HG03108 (cell line): Measurements from ENCODE around the gene SFTPB.
"Not testable (repeated sequence)": the region's sequence is repeated elsewhere in the genome, so short reads cannot be mapped to it uniquely, and the experiment has no call there.

Experiments used
- ATAC-seq: cut with Tn5 transposase; IDR thresholded peaks from one replicate; pipeline ENCODE4 v1.9.1; 2021; ENCODE audit warnings: moderate library complexity; ENCODE audit not compliant: unreplicated experiment

Gene SFTPB

DNA sequence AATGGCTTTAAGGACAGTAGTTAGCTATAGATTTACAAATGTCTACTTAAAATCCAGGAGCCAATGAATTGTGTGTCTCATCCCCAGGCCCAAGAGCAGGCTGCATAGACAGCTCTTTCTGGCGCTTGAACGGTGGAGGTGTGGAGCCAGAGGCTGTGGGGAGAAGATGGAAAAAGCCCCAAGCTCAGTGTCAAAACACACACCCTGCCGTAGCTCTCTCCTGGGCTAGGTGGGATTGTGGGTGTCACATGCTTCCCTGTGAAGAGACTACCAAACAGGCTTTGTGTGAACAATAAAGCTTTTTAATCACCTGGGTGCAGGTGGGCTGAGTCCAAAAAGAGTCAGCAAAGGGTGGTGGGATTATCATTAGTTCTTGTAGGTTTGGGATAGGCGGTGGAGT lies 10.6 kb downstream of the SFTPB start:
- ATAC-seq = not testable (repeated sequence)

DNA sequence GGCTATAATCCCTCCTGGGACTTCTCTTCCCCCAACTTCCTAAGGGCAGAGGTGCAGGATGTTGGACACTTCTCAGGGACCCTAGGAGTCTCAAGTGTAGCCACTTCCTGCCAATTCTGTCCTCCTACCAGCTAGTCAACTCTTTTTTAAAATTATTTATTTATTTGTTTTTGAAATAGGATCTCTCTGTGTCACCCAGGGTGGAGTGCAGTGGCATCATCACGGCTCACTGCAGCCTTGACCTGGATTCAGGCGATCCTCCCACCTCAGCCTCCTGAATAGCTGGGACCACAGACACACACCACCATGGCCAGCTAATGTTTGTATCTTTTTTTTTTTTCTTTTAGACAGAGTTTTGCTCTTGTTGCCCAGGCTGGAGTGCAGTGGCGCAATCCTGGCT lies 11.5 kb downstream of the SFTPB start:
- no peak for ATAC-seq

DNA sequence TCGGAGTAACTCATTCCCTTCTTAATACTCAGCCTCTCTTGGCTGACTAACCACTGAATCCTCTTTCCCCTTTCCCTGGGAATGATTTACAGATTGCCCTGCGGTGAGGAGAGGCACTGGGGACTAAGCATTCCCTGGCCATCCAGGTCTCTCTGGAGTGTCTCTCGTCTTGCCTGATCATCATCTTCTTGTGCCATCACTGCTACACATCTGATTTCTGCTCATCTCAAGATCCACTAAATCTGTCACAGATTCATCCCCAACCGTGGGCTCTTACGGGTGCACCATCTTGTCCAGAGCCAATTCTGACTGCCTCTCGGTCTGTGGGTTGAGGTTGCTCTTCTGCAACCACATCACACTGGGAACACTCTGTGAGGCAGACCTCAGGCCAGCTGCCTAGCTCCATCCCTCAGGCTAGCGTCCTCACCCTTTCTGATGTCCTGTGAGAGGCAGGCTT lies 12.0 kb downstream of the SFTPB start:
- ATAC-seq = no peak

DNA sequence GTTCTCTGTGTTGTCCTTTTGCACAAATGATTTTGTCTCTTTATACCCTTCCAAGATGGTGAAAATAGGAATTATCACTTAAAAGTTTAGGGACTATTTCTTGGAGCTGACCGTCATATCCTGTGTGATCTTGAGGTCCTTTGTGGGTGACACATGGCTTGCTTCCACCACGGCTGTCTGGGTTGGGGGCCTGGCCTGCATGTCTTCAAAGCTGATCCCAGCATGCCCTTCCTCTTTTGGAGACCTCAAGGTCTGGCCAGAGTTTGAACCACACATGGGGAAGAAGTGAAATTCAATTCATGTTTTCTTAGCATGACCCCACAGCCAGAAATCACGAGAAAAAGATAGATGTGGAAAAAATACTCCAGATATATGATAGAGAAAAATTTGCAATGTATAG lies 14.0 kb downstream of the SFTPB start:
- ATAC-seq = no peak

DNA sequence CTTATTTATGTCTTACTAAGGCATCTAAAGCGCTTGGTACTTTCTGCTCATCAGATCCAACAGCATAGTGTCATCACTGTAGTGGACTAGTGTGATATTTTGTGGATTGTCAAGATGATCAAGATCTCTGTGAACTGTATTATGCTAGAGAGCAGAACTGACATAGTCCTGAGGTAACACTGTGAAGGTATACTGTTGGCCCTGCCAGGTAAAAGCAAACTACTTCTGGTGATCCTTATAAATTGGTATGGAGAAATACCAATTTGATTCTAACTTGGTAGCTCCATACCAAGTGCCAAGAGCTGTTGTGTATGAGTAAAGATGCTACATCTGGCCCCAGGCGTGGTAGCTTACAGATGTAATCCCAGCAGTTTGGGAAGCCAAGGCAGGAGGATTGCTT lies 15.9 kb downstream of the SFTPB start:
- ATAC-seq = no peak

DNA sequence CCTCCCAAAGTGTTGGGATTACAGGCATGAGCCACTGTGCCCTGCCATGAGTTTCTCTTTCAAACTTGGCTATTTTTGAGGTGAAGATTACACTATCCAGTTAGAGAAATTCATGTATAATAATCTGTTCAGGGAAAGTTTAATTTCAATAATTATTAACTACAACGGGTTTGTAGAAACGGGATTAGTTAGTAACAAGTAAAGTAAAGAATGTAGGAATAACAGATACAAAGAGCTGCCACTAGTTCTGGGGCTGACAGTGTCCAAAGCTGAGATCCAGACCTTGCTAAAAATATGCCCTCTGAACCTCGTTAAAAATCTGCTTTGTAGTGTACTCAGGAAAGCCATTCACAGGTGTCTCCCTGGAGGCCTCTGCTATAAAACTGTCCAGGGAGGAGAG lies 16.9 kb downstream of the SFTPB start:
- ATAC-seq = no peak

DNA sequence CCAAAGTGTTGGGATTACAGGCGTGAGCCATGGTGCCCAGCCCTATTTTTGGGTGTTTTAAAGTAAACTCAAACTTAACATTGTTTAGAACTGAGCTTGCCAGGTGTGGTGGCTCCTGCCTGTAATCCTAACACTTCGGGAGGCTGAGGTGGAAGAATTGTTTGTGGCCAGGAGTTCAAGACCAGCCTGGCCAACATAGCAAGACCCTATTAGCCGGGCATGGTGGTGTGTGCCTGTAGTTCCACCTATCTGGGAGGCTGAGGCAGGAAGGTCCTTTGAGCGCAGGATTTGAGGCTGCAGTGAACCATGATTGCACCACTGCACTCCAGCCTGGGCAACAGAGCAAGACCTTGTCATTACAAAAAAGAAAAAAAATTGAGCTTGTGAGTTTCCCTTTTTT lies 17.5 kb downstream of the SFTPB start:
- ATAC-seq = no peak

DNA sequence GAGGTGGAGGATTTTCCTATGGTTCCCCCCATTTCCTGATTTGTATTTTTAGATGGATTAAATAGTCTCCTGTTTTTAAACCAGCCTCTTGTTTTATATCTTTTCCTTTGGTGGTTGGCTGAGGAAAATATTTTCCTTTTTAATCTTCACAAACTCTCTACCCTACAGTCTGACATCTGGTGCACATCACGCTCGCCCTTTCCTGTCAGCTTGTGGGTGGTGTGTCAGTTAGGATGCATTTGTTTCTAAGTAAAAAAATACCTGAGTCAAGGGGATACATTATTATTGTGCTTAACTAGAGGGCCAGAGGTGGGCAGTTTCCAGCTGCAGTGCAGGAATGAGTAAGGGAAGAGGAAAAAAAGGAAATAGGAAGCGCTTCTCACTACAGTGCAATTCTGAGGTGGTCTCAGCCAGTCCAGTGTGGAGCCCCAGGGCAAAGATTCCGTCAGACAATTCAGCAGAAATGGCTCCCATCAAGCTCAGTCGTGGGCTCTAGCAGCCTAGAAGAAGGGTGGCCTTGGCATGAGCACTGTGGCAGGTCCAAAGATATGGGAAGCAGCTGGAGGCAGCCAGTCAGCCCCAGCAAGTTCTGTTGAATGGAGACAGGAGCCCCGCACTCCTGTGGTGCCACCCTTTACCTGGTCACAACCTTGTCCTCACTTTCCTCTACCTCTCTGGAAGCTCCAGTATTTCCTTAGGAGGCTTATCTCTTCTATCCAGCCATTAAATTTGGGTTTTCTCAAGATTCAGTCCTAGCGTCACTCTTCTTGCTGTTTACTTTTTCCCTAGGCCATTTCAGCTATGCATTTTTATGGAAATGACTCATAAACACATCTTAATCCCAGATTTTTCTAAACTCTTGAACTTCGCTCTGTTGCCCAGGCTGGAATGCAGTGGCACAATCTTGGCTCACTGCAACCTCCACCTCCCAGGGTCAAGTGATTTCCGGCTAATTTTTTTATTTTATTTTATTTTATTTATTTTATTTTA lies 18.5 kb downstream of the SFTPB start:
- ATAC-seq = no peak

DNA sequence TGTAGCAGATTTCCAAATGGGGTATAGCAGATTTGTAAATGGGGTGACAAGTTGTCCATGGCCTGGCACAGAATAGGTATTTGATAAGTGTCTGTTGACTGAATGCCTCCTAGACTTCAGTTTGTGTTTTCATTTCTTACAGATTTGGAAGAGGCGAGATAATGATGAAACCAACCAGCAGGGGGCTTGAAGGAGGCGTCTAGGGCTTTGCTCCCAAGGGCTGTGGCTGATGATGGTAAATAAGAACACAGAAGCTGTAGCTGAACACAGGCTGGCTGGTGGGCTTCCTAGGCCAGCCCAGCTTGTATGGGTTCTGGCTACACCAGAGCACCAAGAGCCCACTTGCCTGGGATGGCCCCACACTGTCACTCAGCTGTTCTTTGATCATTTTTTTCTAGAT lies 19.4 kb downstream of the SFTPB start:
- ATAC-seq = no peak

DNA sequence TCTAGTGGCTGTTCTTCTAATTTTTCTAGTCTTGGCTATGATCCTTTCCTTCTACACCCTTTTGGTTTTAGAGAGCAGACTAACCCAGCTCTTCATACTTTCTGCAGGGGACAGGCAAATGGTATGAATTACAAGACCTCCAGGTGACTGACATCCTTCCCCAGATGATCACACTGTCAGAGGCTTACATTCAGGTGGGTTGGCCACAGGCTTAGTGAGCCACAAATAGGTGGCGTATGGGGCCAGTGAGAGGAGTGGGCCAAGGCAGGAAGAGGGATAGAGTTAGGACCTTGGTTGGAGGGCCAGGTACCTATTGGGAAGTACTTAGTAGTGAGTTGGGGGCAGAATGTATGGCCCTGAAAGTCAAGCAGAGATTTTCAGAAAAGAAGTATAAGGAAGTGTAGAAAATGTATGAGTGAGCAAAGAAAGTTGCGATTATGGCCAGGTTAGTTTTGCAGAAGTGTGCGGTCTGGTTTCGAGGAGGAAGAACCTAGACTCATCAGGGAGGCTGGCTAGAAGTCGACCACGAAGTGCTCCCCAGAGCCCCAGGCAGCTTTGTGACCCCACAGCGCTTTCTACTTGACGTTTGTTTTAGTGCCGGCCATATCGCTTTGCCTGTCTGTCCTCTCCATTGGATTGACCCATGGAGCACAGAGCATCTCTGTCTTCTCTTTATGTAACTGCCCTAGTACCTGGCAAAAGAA lies 20.0 kb downstream of the SFTPB start:
- ATAC-seq = peak; percentile 84

DNA sequence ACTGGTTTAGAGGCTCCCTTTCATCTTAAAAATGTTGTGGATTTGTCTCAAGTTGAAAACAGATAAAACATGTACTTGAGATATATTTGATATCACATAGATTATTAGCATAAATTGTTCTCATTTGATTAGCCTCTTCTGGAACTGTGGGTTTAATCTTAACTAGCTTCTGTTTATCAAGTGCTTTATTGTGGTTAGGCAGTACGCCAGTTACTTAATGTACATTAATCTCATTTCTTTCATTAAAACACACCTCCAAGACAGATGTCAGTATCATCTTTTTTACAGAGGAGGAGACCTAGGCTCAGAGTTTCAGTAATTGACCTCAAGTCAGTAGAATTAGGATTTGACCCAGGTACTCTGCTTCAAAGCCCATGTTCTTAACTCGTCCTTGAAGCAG lies 21.8 kb downstream of the SFTPB start:
- ATAC-seq = no peak

DNA sequence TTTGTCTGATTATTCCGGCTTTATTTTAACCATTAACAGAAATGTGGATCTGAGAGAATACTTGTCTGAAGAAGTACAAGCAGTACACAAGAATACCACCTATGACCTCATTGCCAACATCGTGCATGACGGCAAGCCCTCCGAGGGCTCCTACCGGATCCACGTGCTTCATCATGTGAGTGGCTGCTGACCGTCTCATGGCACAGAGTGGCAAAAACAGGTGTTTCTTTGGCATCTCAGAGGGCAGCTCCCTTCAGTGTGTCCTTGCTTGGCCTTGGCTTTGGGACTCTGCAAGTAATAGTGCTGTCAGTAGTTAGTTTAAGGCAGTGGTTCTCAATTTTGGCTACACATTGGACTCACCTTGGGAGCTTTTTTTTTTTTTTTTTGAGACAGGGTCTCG lies 23.1 kb downstream of the SFTPB start:
- no peak for ATAC-seq

DNA sequence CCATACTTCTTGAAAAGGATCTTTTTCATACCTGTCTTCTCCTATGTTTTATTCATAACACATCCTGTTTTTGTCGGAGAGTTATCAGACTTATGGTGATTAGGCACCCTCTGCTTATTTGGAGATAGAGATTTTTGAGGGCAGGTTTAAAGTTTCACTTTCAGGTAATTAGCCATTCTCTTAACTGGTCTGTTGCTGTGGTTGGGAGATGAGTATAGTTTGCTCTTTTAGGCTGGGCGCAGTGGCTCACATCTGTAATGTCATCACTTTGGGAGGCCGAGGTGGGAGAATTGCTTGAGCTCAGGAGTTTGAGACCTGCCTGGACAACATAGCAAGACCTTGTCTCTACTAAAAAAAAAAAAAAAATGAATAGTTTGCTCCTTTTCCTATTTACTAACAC lies 25.3 kb downstream of the SFTPB start:
- ATAC-seq = no peak

DNA sequence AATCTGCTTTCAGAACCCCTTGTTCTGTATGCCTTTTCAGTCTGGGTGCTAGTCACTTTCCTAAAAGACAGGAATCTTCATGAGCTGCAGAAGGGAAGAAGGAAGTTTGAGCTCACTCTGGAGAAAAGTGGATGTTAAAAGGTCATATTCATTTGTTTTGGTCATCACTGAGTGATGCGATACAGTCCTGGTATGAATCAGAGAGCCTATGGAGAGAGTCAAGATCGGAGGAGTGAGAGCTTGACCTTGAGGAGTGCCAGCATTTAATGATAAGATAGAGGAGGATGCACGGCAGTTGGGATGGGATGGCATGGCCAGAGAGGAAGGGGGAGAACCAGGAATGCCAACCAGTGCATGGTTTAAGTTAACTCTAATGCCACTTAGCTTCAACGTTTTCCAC lies 32.4 kb downstream of the SFTPB start:
- no peak for ATAC-seq

DNA sequence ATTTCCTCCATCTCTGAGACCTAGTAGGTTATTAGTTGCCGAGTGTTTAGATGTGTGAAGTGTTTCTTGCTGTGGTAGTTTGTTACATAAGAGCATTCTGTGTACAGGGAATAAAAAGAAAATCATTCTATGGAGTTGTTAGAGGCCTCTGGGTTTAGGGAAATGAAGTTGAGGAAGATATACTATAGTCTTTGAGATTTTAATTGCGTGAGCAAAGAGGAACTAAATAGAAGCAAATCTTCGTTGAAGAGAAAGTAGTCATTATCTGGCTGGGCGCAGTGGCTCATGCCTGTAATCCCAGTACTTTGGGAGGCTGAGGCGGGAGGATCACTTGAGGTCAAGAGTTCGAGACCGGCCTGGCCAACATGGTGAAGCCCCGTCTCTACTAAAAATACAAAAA lies 33.0 kb downstream of the SFTPB start:
- no peak for ATAC-seq

DNA sequence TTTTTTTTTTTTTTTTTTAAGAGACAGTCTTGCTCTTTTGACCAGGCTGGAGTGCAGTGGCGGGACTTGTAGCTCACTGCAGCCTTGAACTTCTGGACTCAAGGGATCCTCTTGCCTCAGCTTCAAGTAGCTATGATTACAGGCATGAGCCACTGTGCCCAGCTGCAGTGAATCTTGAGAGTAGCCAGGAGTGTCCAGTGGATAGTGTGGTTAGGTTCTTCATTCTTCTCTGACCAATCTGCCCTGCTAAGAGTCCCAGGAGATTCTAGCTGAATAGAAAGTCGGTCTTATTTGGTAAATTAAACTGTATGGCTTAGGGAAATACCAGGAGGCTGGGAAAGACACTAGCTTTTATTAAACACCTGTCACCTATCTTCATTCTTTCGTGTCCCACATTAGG lies 36.7 kb downstream of the SFTPB start:
- ATAC-seq = no peak

DNA sequence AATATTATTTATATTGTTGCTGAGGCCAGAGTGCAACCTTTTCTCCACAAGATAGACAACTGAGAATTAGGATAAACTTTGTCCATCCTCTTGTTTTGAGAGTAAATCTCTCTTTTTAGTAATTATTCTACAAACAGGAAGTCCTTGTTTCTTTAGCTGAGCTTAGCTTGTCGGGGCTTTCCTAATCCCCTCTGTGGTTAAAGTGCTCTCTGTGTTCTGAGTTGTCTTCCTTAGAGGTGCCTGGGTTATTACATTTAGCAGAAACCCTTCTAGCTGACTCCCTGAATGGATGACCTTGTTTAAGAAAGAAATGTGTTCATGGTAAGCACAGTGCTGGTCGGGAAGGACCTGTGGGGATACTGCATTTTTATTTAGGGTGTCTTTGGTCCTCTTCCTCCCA lies 39.3 kb downstream of the SFTPB start:
- ATAC-seq = peak; percentile 68

DNA sequence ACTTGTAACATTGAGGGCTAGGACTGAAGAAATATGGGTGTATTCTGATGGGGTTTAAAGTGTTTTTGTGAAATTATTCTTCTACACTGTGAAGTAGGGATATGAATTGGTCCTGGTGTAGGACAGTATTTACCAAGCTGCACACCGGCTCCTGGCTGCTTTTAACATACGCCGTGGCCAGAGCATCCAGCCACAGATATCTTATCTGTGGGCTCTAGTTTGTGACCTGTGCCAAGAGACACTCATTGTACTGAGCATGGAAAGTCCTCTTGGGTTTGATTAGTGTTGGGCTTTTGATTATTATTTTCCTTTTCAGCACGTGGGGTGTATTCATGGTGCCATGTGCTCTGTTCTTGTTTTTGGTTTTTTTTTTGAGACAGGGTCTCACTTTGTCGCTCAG lies 44.0 kb downstream of the SFTPB start:
- no peak for ATAC-seq

DNA sequence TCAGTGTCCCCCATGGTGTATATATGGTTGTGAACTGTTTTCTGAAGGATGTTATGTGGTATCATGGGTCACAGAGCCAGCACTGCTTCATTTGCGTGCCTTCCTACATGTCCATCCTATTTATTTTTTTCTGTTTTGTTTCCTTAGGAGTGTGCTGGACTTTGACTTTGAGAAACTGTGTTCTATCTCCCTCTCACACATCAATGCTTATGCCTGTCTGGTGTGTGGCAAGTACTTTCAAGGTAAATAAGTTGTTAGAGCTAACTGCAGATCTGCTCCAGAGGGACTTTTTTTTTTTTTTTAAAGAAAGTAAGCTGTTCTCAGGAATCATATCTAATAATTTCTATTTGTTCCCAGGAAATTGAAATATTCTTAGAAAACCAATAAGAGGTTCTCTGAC lies 46.7 kb downstream of the SFTPB start:
- no peak for ATAC-seq

DNA sequence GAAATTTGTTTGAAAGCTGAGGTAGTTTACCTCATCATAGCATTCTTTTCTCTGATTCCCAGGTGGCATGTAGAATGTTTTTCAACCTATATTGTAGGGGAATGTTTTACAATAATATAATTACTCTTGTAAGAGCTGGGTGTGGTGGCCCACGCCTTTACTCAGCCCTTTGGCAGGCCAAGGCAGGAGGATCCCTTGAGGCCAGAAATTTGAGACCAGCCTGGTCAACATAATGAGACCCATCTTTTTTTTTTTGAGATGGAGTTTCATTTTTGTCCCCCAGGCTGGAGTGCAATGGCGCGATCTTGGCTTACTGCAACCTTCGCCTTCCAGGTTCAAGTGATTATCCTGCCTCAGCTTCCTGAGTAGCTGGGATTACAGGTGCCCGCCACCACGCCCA lies 48.4 kb downstream of the SFTPB start:
- no peak for ATAC-seq

DNA sequence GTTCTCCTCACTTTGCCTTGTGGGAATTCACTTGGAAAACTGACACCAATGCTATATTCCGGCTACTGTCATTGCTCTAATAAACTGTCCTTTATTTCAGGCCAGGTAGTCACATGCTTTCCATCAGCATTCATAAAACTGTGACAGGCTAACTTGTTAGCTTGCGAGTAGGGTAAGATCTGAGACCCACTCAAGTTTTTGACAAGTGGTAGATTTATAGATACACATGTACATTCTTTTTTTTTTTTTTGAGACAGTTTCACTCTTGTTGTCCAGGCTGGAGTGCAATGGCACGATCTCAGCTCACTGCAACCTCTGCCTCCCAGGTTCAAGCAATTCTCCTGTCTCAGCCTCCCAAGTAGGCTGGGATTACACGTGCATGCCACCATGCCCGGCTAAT lies 50.3 kb downstream of the SFTPB start:
- not testable (repeated sequence) for ATAC-seq

DNA sequence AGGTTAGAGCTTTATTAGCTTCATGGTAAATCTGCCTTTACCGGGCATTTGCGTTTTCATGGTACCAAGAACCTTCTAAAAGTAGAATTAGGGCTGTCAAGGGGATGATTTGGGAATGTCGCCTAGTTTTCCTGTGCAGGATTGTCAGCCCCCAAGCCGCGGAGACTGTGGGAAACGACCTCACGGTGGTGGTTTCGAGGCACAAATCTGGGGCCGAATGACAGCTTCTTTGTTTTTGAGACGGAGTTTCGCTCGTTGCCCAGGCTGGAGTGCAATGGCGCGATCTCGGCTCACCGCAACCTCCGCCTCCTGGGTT lies 52.6 kb downstream of the SFTPB start:
- ATAC-seq = no peak
